Endodermal cell (in vitro differentiated cells): ENCODE data around the gene VSTM2B. TPM values are rescaled to one million over a fixed set of nuclear protein-coding genes. Genes with fewer than 3 reads are reported as not detected.
A peak's percentile ranks its signal among the peaks of the same experiment; 100 is the strongest.

Source experiments
- DNase-seq: peaks from one replicate; pipeline ENCODE4 v3.0.0-alpha.2; 2017
- H3K27ac ChIP-seq: 2 replicates; pipeline ENCODE4 v1.5.1; 2013; ENCODE audit warnings: mild to moderate bottlenecking, low read depth, low read length, moderate library complexity
- H3K27me3 ChIP-seq: 2 replicates; pipeline ENCODE4 v1.6.1; 2013; ENCODE audit warnings: mild to moderate bottlenecking, low read length, moderate library complexity; ENCODE audit not compliant: insufficient read depth, control insufficient read depth, poor library complexity, severe bottlenecking
- H3K36me3 ChIP-seq: 2 replicates; pipeline ENCODE4 v1.7.0; 2013; ENCODE audit warnings: mild to moderate bottlenecking, low read length, moderate library complexity; ENCODE audit not compliant: control insufficient read depth, insufficient read depth
- H3K4me1 ChIP-seq: one replicate; pipeline ENCODE4 v1.7.0; 2013; ENCODE audit warnings: low read length; ENCODE audit not compliant: control insufficient read depth, insufficient read depth
- H3K4me3 ChIP-seq: 2 replicates; pipeline ENCODE4 v1.5.1; 2013; ENCODE audit warnings: mild to moderate bottlenecking, low read length, moderate library complexity
- H3K9ac ChIP-seq: 2 replicates; pipeline ENCODE4 v1.6.1; 2013; ENCODE audit warnings: mild to moderate bottlenecking, low read length, moderate library complexity; ENCODE audit not compliant: poor library complexity, severe bottlenecking; ENCODE audit errors: extremely low read depth
- H3K9me3 ChIP-seq: 2 replicates; pipeline ENCODE4 v1.6.1; 2013; ENCODE audit warnings: mild to moderate bottlenecking, low read length, moderate library complexity; ENCODE audit not compliant: control insufficient read depth
- H3K27ac Mint-ChIP-seq: 2 replicates; pipeline ENCODE4 v1.8.0; 2020; ENCODE audit warnings: mixed read lengths
- H3K27me3 Mint-ChIP-seq: 2 replicates; pipeline ENCODE4 v1.8.0; 2021; ENCODE audit warnings: mild to moderate bottlenecking, mixed read lengths; ENCODE audit not compliant: insufficient read depth
- H3K36me3 Mint-ChIP-seq: 2 replicates; pipeline ENCODE4 v1.8.0; 2020; ENCODE audit warnings: low read depth, mixed read lengths
- H3K4me1 Mint-ChIP-seq: 2 replicates; pipeline ENCODE4 v1.8.0; 2020; ENCODE audit warnings: mixed read lengths
- H3K4me3 Mint-ChIP-seq: 2 replicates; pipeline ENCODE4 v1.8.0; 2020; ENCODE audit warnings: mild to moderate bottlenecking, moderate library complexity, mixed read lengths
- H3K9me3 Mint-ChIP-seq: 2 replicates; pipeline ENCODE4 v1.8.0; 2020; ENCODE audit warnings: mild to moderate bottlenecking, mixed read lengths
- CTCF ChIP-seq: fragments of 200-600 bp; sonication (generic); conservative IDR thresholded peaks from 2 replicates; pipeline ENCODE4 v1.5.0; 2021; ENCODE audit warnings: antibody characterized with exemption, mild to moderate bottlenecking
- WGBS, 2 experiments: methylation state at CpG; one replicate each; pipeline versions ENCODE4 v1.1.5 to v1.1.7; 2013; ENCODE audit warnings: missing lambda C conversion rate in 2 of 2, mixed read lengths in 1 of 2; ENCODE audit not compliant: insufficient coverage in 1 of 2, insufficient read length in 1 of 2; 5-methylcytosine and 5-hydroxymethylcytosine counted together
- total RNA-seq, 2 donors: library from RNA; stranded (reverse); fragmentation: NEBNext Ultra II Directional in 1 of 2; extraction: Animal tissue kit (Norgen Biotek cat#: 25700) in 1 of 2; gene quantifications; 2 replicates in 1 of 2; 3 replicates in 1 of 2; pipeline ENCODE4 v1.2.1, GENCODE V29; 2021

The VSTM2B gene
- total RNA-seq, 2 donors from 2014 or later = 0.18 TPM; not detected in 1

GRCh38 chr19:29610574-29611271 lies 84.9 kb downstream of the VSTM2B start:
- DNase-seq = peak; percentile 97
- Mint-ChIP-seq H3K9me3 (no peaks in the 10 kb centered on the region), H3K27me3 (no peaks in the 10 kb centered on the region), H3K4me1 (peaks cover 6% of the 10 kb centered on the region), H3K36me3 (peaks cover 50% of the 10 kb centered on the region), H3K27ac (no peak overlapping the region), H3K4me3 (no peak overlapping the region)
- H3K9me3 ChIP-seq = no peaks in the 10 kb centered on the region
- no peak overlapping the region for H3K27ac ChIP-seq
- peaks cover 4% of the 10 kb centered on the region for H3K4me1 ChIP-seq
- no peak overlapping the region for H3K9ac ChIP-seq
- H3K36me3 ChIP-seq = peaks cover 46% of the 10 kb centered on the region
- H3K4me3 ChIP-seq = no peak overlapping the region
- 54 to 60% methylated on average over 19 of the region's 19 CpGs for whole genome bisulfite sequencing, 2 experiments
- TF ChIP-seq CTCF = peak; percentile 97
- H3K27me3 ChIP-seq = no peaks in the 10 kb centered on the region

GRCh38 chr19:29612121-29612520 lies 86.3 kb downstream of the VSTM2B start:
- H3K4me1 ChIP-seq = no peaks in the 10 kb centered on the region
- no peaks in the 10 kb centered on the region for H3K27me3 ChIP-seq
- no peaks in the 10 kb centered on the region for H3K9me3 ChIP-seq
- DNase-seq = no peak
- no peak overlapping the region for H3K4me3 ChIP-seq
- H3K9me3 Mint-ChIP-seq = no peaks in the 10 kb centered on the region
- no peak overlapping the region for H3K9ac ChIP-seq
- H3K36me3 ChIP-seq = peaks cover 48% of the 10 kb centered on the region
- no peak overlapping the region for H3K4me3 Mint-ChIP-seq
- no peaks in the 10 kb centered on the region for H3K27me3 Mint-ChIP-seq
- 94 to 95% methylated on average over 8 to 9 of the region's 9 CpGs for WGBS, 2 experiments
- peaks cover 56% of the 10 kb centered on the region for H3K36me3 Mint-ChIP-seq
- H3K4me1 Mint-ChIP-seq = no peaks in the 10 kb centered on the region
- no peak overlapping the region for H3K27ac ChIP-seq
- TF ChIP-seq CTCF = no peak
- no peak overlapping the region for H3K27ac Mint-ChIP-seq

DNA sequence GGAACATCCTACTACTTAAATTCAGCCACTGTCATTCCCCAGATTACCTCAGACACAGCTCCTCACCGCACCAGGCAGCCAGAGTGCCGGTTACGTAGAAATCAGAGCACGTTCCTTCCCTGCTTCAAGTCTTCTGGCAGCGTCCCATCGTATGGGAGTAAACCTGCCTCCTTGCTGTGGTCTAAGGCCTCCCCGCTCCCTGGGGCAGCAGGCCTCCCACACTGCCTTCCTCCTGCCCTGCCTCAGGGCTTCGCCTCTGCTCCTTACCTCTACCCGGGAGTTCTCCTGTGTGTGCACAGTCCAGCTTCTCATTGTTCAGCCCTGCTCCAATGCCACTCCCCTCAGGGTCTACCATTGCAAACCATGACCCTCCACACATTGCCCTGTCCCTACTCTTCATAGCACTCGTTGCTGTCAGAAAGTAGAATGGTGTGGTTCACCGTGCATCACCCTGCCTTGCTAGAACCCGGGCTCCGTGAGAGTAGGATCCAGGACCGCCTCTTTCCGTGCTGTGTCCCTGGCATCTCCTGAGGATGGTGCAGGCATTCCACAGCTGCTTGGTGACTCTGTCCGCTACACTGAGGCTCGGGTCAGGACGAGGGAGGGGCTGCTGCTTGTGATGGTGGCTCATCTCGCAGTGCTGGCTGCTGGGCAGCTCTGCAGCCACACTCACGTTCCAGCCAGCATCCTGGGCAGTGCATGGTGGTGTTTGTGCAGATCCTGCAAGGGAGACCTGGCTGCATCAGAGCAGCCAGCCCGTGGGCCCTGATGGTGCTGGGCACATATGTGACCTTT lies 87.2 kb downstream of the VSTM2B start:
- H3K4me1 ChIP-seq = no peaks in the 10 kb centered on the region
- no peak for DNase-seq
- H3K4me1 Mint-ChIP-seq = no peaks in the 10 kb centered on the region
- H3K27me3 ChIP-seq = no peaks in the 10 kb centered on the region
- H3K36me3 Mint-ChIP-seq = peaks cover 56% of the 10 kb centered on the region
- H3K4me3 ChIP-seq = no peak overlapping the region
- no peak overlapping the region for H3K9ac ChIP-seq
- 86 to 89% methylated on average over 13 to 21 of the region's 21 CpGs for WGBS, 2 experiments
- no peak overlapping the region for H3K27ac ChIP-seq
- no peak overlapping the region for H3K27ac Mint-ChIP-seq
- peaks cover 48% of the 10 kb centered on the region for H3K36me3 ChIP-seq
- H3K9me3 Mint-ChIP-seq = no peaks in the 10 kb centered on the region
- no peaks in the 10 kb centered on the region for H3K27me3 Mint-ChIP-seq
- no peaks in the 10 kb centered on the region for H3K9me3 ChIP-seq
- no peak for TF ChIP-seq CTCF
- H3K4me3 Mint-ChIP-seq = no peak overlapping the region
